GM21390 (cell line): ENCODE results near the gene GRN.
A peak's percentile ranks its signal among the peaks of the same experiment; 100 is the strongest.

Source experiments
- ATAC-seq: cut with Tn5 transposase; IDR thresholded peaks from one replicate; pipeline ENCODE4 v1.9.1; 2021; ENCODE audit not compliant: unreplicated experiment

GRN gene

GRCh38 chr17:44344939-44345453 is at the start of gene GRN:
TSS of gene GRN (plus strand) at chr17:44345302. CDS start at chr17:44349165, 3,863 bp downstream.
- peak; percentile 46 for ATAC-seq

DNA sequence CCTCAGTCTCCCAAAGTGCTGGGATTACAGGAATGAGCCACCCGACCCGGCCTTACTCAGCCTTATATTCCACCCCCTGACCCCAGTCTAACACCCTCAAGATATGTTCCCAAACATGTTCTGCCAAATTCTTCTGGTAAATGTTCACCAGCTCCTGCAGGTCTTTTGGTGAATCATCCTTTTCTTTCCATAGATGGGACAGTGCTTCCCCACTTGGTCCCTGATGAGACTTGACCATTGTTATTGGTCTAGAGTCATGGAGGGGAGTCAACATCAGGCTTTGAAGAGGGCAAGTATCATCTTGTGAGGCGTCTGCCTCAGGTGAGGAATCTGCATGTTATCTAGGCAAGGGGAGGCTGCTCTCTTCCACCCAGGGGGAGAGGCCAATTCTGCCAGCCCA is 47.1 kb upstream of the GRN start:
- no peak for ATAC-seq

DNA sequence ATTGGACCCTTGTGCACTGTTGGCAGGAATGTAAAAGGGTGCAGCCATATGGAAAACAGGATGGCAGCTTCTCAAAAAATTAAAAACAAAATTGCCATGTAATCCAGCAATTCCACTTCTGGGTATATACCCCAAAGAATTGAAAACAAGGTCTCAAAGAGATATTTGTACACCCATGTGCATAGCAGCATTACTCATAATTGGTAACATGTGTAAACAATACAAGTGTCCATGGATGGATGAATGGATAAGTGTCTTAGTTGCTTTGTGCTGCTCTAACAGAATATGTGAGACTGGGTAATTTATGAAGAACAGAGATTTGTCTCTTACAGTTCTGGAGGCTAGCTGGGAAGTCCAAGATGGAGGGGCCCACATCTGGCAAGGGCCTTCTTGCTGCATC is 40.5 kb upstream of the GRN start:
- no peak for ATAC-seq

DNA sequence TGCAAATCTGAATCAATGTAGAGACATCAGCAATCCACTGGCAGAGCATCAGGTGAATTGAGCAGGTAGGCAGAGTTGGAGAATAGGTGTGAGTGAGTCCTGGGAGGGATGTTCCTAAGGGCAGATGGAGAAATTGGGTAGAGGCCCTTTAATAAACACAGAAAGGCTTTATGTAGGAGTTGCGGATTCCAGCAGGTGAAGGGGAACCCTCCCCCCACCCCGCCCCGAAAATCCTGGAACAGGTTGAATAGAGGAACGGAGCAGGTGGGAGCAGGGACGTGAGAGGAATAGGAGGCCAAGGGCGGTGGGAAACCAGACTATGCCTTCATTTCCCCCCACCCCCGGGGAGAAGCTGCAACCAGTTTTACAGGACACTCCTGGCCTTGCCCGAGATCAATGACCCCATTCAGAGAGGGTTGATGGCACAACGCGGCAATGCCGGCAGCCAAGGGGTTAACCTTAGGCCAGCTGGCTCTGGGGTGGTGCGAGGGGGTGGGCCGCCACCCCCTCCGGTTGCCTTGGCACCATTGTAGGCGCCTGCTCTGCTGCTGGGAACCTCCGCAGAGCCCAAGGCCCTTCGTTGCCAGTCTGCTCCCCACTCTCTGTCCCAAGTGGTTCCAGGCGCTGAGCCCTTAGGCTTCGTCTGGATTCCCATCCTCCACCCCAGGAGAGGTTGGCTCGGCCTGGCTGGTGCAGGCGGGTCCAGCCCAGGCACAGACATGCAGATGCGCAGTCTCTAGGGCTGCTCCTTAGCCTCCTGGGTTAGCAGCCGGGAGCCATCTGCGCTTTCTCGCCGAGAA is 37.5 kb upstream of the GRN start:
- ATAC-seq: no peak

- ATAC-seq: no peak
Observed at GRCh38 chr17:44308320-44308818, 36.7 kb upstream of the GRN start, which contains the start of gene RUNDC3A. TSS of gene RUNDC3A (plus strand) at chr17:44308601. CDS start at chr17:44308833, 232 bp downstream.

DNA sequence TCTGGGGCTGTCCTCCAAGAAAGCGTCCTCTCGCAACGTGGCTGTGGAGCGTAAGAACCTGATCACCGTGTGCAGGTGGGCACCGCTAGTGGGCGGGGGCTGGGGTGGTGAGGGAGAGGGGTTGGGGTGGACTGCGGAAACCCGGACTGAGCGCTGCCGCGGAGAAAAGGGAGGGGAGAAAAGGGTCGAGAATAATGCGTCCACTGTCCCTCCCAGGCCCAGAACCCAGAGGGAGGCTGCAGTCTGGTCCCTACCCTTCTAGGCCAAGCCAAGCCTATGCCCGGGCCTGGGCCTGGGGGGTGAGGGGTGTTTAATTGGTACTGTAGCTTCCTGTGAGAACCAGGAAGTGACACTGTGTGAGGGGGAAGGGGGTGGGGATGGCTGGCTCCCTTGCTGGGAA is 36.2 kb upstream of the GRN start:
- ATAC-seq: no peak

- no peak for ATAC-seq
Observed at GRCh38 chr17:44309472-44309871, 35.6 kb upstream of the GRN start.

DNA sequence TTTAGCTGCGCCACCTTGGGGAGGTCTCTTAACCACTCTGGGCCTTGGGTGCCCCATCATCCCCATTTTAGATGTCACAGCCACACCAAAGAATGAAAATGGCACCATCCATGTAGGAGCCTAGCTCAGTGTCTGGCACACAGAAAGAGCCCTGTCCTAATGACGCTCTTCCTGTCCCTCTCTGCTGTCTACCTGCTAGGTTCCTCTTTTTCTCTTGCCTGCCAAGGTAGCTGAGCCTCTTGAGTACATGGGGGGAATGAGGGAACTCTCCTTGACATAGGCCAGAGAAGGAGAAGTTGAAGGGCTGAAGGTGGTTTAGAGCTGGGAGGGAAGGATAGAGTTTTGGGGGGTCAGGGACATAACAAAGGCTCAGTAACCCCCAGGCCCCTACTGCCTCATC is 34.9 kb upstream of the GRN start:
- no peak for ATAC-seq

DNA sequence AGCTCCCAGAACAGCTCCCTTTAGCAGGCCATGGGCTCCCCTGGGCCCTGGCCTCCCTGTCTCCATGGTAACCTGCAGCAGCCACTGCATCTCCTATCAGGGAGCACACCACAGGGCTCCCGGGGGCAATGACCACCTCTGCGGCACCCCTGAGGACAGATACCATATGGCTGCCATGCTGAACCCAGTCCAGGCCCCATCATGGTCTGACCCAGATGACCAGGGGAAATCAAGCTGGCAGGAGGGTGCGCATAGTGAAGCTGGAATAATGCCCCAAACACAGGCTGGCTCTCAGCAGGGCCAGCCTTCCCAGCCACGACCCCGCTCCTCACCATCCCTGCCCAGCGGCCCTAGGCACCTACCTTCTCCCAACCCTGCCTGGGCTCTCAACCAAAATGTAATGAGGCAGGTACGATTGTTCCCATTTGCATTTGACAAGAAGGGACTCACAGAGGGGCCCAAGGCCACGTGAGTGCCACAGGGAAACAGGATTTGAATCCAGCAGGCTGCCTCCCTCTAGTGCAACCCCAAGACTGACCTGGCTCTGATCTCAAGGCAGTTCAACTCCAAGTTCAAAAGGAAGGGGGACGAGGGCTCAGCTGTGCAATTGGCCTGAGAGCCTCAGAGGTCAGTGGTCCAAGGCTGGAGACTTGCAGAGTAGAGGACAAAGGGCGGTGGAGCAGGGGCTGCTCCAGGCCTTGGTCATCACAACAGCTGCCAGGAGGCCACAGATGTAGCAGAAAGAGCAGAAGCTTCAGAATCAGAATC is 34.3 kb upstream of the GRN start:
- no peak for ATAC-seq

DNA sequence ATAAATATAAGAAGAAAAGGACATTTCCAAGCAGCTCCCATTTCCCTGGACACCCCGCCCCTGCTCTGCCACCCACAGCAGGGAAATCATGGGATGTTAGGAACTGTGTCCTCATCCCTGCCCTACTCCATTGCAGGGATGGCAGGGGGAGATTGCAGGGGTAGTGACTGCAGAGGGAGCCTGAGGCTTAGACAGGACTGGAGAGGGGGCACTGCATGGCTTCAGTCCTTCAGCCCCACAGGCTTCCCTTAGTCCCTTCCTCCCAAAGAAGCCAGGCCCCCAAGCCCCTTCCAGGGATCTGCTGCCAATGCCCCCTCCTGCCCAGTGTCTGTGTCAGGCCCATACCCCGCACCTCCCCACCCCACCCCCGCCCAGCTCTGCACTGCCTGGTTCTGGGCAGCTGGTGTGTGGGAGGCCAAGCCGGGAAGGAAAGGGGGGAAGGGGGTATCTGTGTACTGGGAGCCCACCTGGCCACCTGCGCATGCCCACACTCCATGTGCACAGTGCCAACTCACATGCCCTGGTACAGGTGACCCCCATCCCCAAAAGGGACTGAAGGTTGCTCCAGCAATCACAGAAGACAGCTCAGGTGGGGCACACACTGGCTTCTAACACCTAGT is 33.4 kb upstream of the GRN start:
- ATAC-seq: no peak

- ATAC-seq: no peak
Observed at GRCh38 chr17:44312396-44313104, 32.6 kb upstream of the GRN start.

GRCh38 chr17:44314031-44314430 is 31.1 kb upstream of the GRN start:
- no peak for ATAC-seq

GRCh38 chr17:44314524-44314868 is 30.6 kb upstream of the GRN start:
- no peak for ATAC-seq

- no peak for ATAC-seq
Observed at GRCh38 chr17:44314869-44315661, 30.0 kb upstream of the GRN start.

GRCh38 chr17:44315760-44316731 is 29.1 kb upstream of the GRN start:
- ATAC-seq: no peak

- ATAC-seq: no peak
Observed at GRCh38 chr17:44317545-44317944, 27.6 kb upstream of the GRN start.

GRCh38 chr17:44318077-44318892 is 26.8 kb upstream of the GRN start:
- ATAC-seq: no peak

DNA sequence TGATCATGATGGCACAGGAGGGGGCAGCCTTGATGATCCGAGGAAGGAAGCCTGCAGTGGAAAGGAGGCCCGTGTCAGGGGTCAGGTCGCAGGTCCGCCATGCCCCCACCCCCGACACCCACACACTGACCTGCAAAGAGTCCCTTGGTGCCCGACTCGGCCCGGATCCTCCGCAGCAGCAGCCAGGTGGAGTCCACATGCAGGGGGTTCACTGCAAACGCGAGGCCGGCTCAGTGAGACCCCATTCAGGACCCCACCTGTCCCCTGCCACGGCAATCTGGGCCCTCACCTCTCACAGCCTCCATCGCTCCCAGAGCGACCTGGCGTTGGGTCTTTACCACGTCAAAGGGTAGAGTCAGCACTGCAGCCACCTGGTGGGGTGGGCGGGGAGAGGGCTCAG is 25.0 kb upstream of the GRN start:
- ATAC-seq: no peak
